ENCODE data around the gene RBM4B.
"Not testable (repeated sequence)": the region's sequence is repeated elsewhere in the genome, so short reads cannot be mapped to it uniquely, and the experiment has no call there.

Gene RBM4B

DNA sequence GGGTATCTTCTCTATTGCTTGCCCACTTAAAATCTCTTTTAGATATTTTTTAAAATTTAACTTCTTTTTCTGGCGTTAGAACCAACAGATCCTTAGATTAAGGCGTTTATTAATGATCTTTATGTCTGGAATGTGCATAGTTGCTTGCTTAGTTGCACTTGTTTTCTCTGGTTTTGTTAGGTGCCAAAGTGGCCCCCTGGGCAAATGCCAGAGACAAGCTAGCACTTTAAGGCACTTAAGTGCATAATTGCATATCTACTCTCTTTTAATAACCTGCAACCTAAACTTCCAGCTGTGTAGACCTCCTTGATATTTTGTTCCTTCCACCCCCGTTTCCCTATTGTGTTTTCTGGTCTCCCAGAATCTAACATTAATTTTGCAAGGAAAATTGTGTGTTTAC lies 35.9 kb downstream of the RBM4B start:
- H3K4me1 ChIP-seq (ENCODE audit: control insufficient read depth in 1 of 2, insufficient read depth in 2 of 2, low read length in 2 of 2): peaks cover 16 to 23% of the 10 kb centered on the region in 2 experiments
- H4K91ac ChIP-seq (ENCODE audit: low read depth, low read length): no peak overlapping the region
- H4K12ac ChIP-seq (ENCODE audit: low read depth, low read length): no peak overlapping the region
- no peak overlapping the region for H3K23ac ChIP-seq (ENCODE audit: low read length)
- H2AK5ac ChIP-seq (ENCODE audit: low read length): no peak overlapping the region
- H3K27me3 ChIP-seq (ENCODE audit: insufficient read depth, low read length): no peaks in the 10 kb centered on the region
- peaks cover 9% of the 10 kb centered on the region for H3K79me1 ChIP-seq (ENCODE audit: low read length)
- H3K9ac ChIP-seq (ENCODE audit: low read length): no peak overlapping the region
- peak overlapping the region; percentile 27 for H3K4me2 ChIP-seq (ENCODE audit: low read length)
- H3K36me3 ChIP-seq (ENCODE audit: control insufficient read depth in 1 of 2, insufficient read depth in 2 of 2, low read length in 2 of 2): peaks cover 20 to 46% of the 10 kb centered on the region in 2 experiments
- WGBS (ENCODE audit: extremely low coverage, insufficient coverage, insufficient read length): no CpG with 5 or more reads among the region's 3 CpGs
- H3K18ac ChIP-seq (ENCODE audit: low read length): no peak overlapping the region
- H3K27ac ChIP-seq (ENCODE audit: low read depth, low read length): no peak overlapping the region
- no peak overlapping the region for H2BK120ac ChIP-seq (ENCODE audit: insufficient read depth, low read length, poor library complexity)
- H3K79me2 ChIP-seq (ENCODE audit: control insufficient read depth, insufficient read depth, low read length, poor library complexity): peaks cover 31% of the 10 kb centered on the region
- H2BK5ac ChIP-seq (ENCODE audit: low read depth, low read length, poor library complexity): no peak overlapping the region
- H3K14ac ChIP-seq (ENCODE audit: low read length): no peak overlapping the region
- DNase-seq: peak in 1 of 2 donors; percentile 49
- H4K8ac ChIP-seq (ENCODE audit: low read depth, low read length): no peak overlapping the region
- peak overlapping the region; percentile 95 for H3K4ac ChIP-seq (ENCODE audit: low read depth, low read length)
- H2BK12ac ChIP-seq (ENCODE audit: low read length): no peak overlapping the region
- no peak overlapping the region for H2AFZ ChIP-seq (ENCODE audit: insufficient read depth, low read length, poor library complexity)
- no peak overlapping the region for H3K4me3 ChIP-seq (ENCODE audit: low read depth, low read length)
- H3K9me3 ChIP-seq (ENCODE audit: insufficient read depth, low read depth, low read length): peaks cover 3% of the 10 kb centered on the region

GRCh38 chr11:66639814-66640340 lies 37.8 kb downstream of the RBM4B start:
- Histone ChIP-seq H3K79me2 (ENCODE audit: control insufficient read depth, insufficient read depth, low read length, poor library complexity) (peaks cover 31% of the 10 kb centered on the region), H3K4me1 (ENCODE audit: control insufficient read depth in 1 of 2, insufficient read depth in 2 of 2, low read length in 2 of 2) (peaks cover 16 to 23% of the 10 kb centered on the region in 2 experiments)

DNA sequence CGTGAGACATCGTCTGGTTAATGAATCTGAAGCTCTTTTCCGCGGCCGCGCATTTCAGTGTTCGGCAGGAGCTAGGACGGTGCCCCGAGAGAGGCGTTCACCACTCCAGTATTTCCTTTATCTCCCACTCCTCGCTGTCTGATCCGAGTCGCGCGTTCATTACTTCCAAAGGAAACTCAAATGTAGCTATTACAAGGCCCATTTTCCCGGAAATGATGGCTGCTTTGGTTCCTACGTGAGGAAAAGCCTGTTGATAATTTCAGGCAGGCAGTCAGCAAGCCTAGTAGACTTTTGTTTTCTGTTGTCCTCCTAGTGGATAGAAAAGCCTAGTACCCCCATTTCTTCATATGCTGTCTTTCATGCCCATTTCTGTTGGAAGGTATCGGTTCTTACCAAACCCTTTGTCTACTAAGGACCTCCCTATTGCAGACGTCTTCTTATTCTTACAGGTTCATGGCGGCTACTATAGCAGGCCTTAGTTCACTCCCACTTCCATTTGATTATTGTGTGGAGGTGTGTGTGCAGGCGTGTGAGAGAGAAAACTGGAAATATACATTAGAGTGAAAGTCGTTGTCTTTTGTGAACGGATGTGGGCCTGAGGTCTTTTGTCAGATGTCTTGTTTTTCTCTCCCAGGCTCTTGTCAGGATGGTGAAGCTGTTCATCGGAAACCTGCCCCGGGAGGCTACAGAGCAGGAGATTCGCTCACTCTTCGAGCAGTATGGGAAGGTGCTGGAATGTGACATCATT lies 38.4 kb downstream of the RBM4B start:
- Histone ChIP-seq H4K12ac (ENCODE audit: low read depth, low read length) (peak overlapping the region; percentile 71), H3K18ac (ENCODE audit: low read length) (peak overlapping the region; percentile 82), H3K27ac (ENCODE audit: low read depth, low read length) (peak overlapping the region; percentile 83), H2AK5ac (ENCODE audit: low read length) (peak overlapping the region; percentile 82), H3K4me2 (ENCODE audit: low read length) (peak overlapping the region; percentile 94), H3K23ac (ENCODE audit: low read length) (no peak overlapping the region), H3K79me2 (ENCODE audit: control insufficient read depth, insufficient read depth, low read length, poor library complexity) (peaks cover 31% of the 10 kb centered on the region), H3K14ac (ENCODE audit: low read length) (peak overlapping the region; percentile 91), H2BK12ac (ENCODE audit: low read length) (no peak overlapping the region), H3K4me3 (ENCODE audit: low read depth, low read length) (peak overlapping the region; percentile 88), H2AFZ (ENCODE audit: insufficient read depth, low read length, poor library complexity) (no peak overlapping the region), H3K4ac (ENCODE audit: low read depth, low read length) (peak overlapping the region; percentile 97), H2BK120ac (ENCODE audit: insufficient read depth, low read length, poor library complexity) (peak overlapping the region; percentile 57), H3K36me3 (ENCODE audit: control insufficient read depth in 1 of 2, insufficient read depth in 2 of 2, low read length in 2 of 2) (peaks cover 17 to 27% of the 10 kb centered on the region in 2 experiments), H3K9ac (ENCODE audit: low read length) (peak overlapping the region; percentile 83), H2BK5ac (ENCODE audit: low read depth, low read length, poor library complexity) (peak overlapping the region; percentile 71), H4K91ac (ENCODE audit: low read depth, low read length) (peak overlapping the region; percentile 94), H4K8ac (ENCODE audit: low read depth, low read length) (peak overlapping the region; percentile 88), H3K4me1 (ENCODE audit: control insufficient read depth in 1 of 2, insufficient read depth in 2 of 2, low read length in 2 of 2) (peaks cover 16 to 23% of the 10 kb centered on the region in 2 experiments), H3K79me1 (ENCODE audit: low read length) (peaks cover 9% of the 10 kb centered on the region), H3K9me3 (ENCODE audit: insufficient read depth, low read depth, low read length) (peaks cover 3% of the 10 kb centered on the region), H3K27me3 (ENCODE audit: insufficient read depth, low read length) (no peaks in the 10 kb centered on the region)
- no CpG with 5 or more reads among the region's 27 CpGs for WGBS (ENCODE audit: extremely low coverage, insufficient coverage, insufficient read length)
- peak in 1 of 2 donors; percentile 61 for DNase-seq

More at GRCh38 chr11:66639814-66640340, 37.8 kb downstream of the RBM4B start:
- Histone ChIP-seq H3K4ac (ENCODE audit: low read depth, low read length) (peak overlapping the region; percentile 57), H3K4me2 (ENCODE audit: low read length) (peak overlapping the region; percentile 94), H2AFZ (ENCODE audit: insufficient read depth, low read length, poor library complexity) (peak overlapping the region; percentile 17), H3K36me3 (ENCODE audit: control insufficient read depth in 1 of 2, insufficient read depth in 2 of 2, low read length in 2 of 2) (peaks cover 17 to 30% of the 10 kb centered on the region in 2 experiments)
- H4K91ac ChIP-seq (ENCODE audit: low read depth, low read length); H3K27ac ChIP-seq (ENCODE audit: low read depth, low read length); H2AK5ac ChIP-seq (ENCODE audit: low read length); H2BK5ac ChIP-seq (ENCODE audit: low read depth, low read length, poor library complexity); H3K9ac ChIP-seq (ENCODE audit: low read length); H3K14ac ChIP-seq (ENCODE audit: low read length); H4K8ac ChIP-seq (ENCODE audit: low read depth, low read length); H3K27me3 ChIP-seq (ENCODE audit: insufficient read depth, low read length); H3K79me1 ChIP-seq (ENCODE audit: low read length); H3K23ac ChIP-seq (ENCODE audit: low read length); DNase-seq; H3K9me3 ChIP-seq (ENCODE audit: insufficient read depth, low read depth, low read length); H3K4me3 ChIP-seq (ENCODE audit: low read depth, low read length); H2BK120ac ChIP-seq (ENCODE audit: insufficient read depth, low read length, poor library complexity); H2BK12ac ChIP-seq (ENCODE audit: low read length); H3K18ac ChIP-seq (ENCODE audit: low read length); H4K12ac ChIP-seq (ENCODE audit: low read depth, low read length): not testable (repeated sequence)
- no CpG with 5 or more reads among the region's 10 CpGs for WGBS (ENCODE audit: extremely low coverage, insufficient coverage, insufficient read length)

- Histone ChIP-seq H3K4me3 (ENCODE audit: low read depth, low read length) (peak within 1 kb of the TSS; percentile 88), H2AFZ (ENCODE audit: insufficient read depth, low read length, poor library complexity) (peak within 1 kb of the TSS; percentile 87), H3K9me3 (ENCODE audit: insufficient read depth, low read depth, low read length) (no peaks in the 10 kb centered on the region), H3K14ac (ENCODE audit: low read length) (peak within 1 kb of the TSS; percentile 92), H2BK5ac (ENCODE audit: low read depth, low read length, poor library complexity) (peak within 1 kb of the TSS; percentile 71), H4K91ac (ENCODE audit: low read depth, low read length) (peak within 1 kb of the TSS; percentile 94), H2BK12ac (ENCODE audit: low read length) (no peak within 1 kb of the TSS), H3K79me1 (ENCODE audit: low read length) (peaks cover 9% of the 10 kb centered on the region), H3K27ac (ENCODE audit: low read depth, low read length) (peak within 1 kb of the TSS; percentile 83), H3K9ac (ENCODE audit: low read length) (peak within 1 kb of the TSS; percentile 83), H3K23ac (ENCODE audit: low read length) (no peak within 1 kb of the TSS), H3K18ac (ENCODE audit: low read length) (peak within 1 kb of the TSS; percentile 91), H3K4ac (ENCODE audit: low read depth, low read length) (peak within 1 kb of the TSS; percentile 97), H3K79me2 (ENCODE audit: control insufficient read depth, insufficient read depth, low read length, poor library complexity) (peaks cover 26% of the 10 kb centered on the region), H3K27me3 (ENCODE audit: insufficient read depth, low read length) (no peaks in the 10 kb centered on the region), H4K12ac (ENCODE audit: low read depth, low read length) (peak within 1 kb of the TSS; percentile 85), H4K8ac (ENCODE audit: low read depth, low read length) (peak within 1 kb of the TSS; percentile 95), H3K4me2 (ENCODE audit: low read length) (peak within 1 kb of the TSS; percentile 94), H2BK120ac (ENCODE audit: insufficient read depth, low read length, poor library complexity) (peak within 1 kb of the TSS; percentile 57), H3K4me1 (ENCODE audit: control insufficient read depth in 1 of 2, insufficient read depth in 2 of 2, low read length in 2 of 2) (peaks cover 16 to 23% of the 10 kb centered on the region in 2 experiments), H2AK5ac (ENCODE audit: low read length) (peak within 1 kb of the TSS; percentile 82), H3K36me3 (ENCODE audit: control insufficient read depth in 1 of 2, insufficient read depth in 2 of 2, low read length in 2 of 2) (peaks cover 12 to 20% of the 10 kb centered on the region in 2 experiments)
- WGBS (ENCODE audit: extremely low coverage, insufficient coverage, insufficient read length): no CpG with 5 or more reads among the region's 63 CpGs
- DNase-seq: peak; percentile 100
These were observed 39.3 kb downstream of the RBM4B start, which contains the start of gene RBM4 for GRCh38 chr11:66638177-66639065. Gene RBM4, plus strand, starts transcription at chr11:66638703. Its CDS starts 1,009 bp downstream, at chr11:66639712.

Data from trophoblast cell (in vitro differentiated cells and primary cell).